Measurements from ENCODE around the gene SLC29A2. TPM values are rescaled to one million over a fixed set of nuclear protein-coding genes. Genes with fewer than 3 reads are reported as not detected.

The SLC29A2 gene
- total and polyA plus RNA-seq, 12 donors: 0.48 to 4.7 (median 1.3) TPM; not detected in 1

DNA sequence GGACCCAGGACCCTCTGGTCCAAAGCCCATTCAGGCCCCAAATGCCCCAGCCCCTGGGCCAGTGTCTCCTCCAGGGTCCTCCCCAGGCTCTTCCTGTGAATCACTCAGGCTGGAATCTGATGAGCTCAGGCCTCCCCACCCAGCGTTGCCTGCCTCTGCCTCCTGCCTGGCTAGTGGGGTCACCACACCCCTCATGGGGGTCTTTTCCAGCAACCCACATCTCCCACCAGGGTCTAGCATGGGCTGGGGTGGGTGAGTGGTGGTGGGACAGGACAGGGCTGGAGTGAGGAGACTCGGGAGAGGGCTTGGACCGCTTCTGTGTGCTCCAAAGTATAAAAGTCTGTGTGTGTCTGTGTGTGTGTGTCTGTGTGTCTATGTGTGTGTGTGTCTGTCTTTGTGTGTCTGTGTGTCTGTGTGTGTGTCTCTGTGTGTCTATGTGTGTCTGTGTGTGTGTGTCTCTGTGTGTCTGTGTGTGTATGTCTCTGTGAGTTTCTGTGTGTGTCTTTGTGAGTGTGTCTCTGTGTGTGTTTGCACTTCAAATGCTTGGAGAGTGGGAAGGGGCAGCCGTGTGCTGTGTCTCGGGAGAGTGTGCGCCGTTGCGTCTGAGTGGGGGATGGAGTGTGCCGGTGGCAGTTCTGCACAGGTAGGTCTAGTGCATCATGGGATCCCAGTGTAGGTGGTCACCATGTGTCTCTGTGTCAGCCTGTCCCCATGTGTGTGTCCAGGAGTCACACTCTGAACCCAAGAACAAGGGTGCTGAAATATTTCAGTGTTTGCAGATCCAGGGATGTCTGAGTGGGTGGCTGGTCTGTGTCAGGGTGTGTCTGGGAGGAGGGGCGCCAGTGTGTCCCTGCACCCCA lies 44.2 kb downstream of the SLC29A2 start:
- 68 to 84% (median 75%) methylated on average over 9 to 10 of the region's 10 CpGs for WGBS, 4 donors
- Histone ChIP-seq H3K27me3 (no peaks in the 10 kb centered on the region), H3K9me3 (replicated peaks in 1 of 3) (no peaks in the 10 kb centered on the region), H3K4me3 (no peak overlapping the region), H3K27ac (peak overlapping the region in 2 of 5 donors; percentile 57 to 73), H3K4me1 (replicated peaks in 1 of 2) (peaks cover 0 to 17% of the 10 kb centered on the region in 2 donors), H3K36me3 (replicated peaks in 1 of 2) (peaks cover 0 to 3% of the 10 kb centered on the region in 2 donors)
- TF ChIP-seq, protein P1, sequence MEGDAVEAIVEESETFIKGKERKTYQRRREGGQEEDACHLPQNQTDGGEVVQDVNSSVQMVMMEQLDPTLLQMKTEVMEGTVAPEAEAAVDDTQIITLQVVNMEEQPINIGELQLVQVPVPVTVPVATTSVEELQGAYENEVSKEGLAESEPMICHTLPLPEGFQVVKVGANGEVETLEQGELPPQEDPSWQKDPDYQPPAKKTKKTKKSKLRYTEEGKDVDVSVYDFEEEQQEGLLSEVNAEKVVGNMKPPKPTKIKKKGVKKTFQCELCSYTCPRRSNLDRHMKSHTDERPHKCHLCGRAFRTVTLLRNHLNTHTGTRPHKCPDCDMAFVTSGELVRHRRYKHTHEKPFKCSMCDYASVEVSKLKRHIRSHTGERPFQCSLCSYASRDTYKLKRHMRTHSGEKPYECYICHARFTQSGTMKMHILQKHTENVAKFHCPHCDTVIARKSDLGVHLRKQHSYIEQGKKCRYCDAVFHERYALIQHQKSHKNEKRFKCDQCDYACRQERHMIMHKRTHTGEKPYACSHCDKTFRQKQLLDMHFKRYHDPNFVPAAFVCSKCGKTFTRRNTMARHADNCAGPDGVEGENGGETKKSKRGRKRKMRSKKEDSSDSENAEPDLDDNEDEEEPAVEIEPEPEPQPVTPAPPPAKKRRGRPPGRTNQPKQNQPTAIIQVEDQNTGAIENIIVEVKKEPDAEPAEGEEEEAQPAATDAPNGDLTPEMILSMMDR (IDR thresholded peaks at IDR 0.05): no peak
- TF ChIP-seq POLR2A (IDR thresholded peaks at IDR 0.05): no peak
- DNase-seq: no peak
- intact Hi-C loops (cut with DNase I): no loop called here

DNA sequence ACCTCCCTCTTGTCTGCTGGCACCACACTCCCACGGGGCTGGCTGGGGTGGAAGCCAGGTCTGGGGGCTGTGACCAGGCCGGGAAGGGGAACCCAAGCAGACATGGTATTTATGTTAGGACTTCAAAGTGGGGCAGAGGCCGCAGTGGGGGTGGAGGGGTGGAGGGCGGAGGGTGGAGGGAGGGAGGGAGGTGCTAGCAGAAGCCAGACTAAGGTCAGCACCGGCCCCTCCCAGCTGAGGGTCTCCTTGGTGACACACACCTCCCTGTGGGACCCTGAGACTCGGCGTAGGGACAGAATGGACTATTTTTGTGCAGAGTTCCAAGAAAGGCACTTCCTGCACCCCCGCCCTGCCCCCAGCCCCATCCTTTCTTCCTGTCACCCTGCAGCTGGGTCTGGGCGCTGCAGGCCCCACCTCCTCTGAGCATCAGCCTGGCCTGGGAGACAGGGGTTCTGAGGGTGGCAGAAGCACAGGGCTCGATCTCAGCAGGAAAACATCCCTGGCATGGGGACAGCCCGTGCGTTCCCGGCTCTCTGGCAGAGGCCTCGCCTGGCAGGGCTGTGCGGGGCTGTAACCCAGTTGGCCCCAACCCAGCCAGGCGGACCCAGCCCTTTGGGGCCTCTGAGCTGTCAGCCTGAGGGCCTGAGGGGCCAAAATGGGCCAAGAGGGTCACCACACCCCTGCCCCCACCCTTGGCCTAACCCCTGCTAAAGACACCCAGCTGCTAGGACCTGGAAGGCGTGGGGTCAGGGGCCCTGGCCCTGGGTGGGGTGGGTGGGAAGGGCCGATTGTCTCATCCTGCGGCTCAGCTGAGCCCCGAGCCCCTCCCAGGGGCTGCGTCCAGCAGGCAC lies 45.1 kb downstream of the SLC29A2 start:
- Histone ChIP-seq H3K36me3 (replicated peaks in 1 of 2) (no peaks in the 10 kb centered on the region), H3K27me3 (no peaks in the 10 kb centered on the region), H3K9me3 (replicated peaks in 1 of 3) (no peaks in the 10 kb centered on the region), H3K27ac (peak overlapping the region in 2 of 5 donors; percentile 57 to 73), H3K4me1 (replicated peaks in 1 of 2) (peaks cover 0 to 17% of the 10 kb centered on the region in 2 donors), H3K4me3 (no peak overlapping the region)
- DNase-seq: peak in 1 of 7 donors; percentile 43
- intact Hi-C loops (cut with DNase I): no loop called here
- TF ChIP-seq, protein P1 (IDR thresholded peaks at IDR 0.05): no peak
- TF ChIP-seq POLR2A (IDR thresholded peaks at IDR 0.05): no peak
- WGBS, 4 donors: 49 to 63% (median 56%) methylated on average over 1 to 21 of the region's 21 CpGs

DNA sequence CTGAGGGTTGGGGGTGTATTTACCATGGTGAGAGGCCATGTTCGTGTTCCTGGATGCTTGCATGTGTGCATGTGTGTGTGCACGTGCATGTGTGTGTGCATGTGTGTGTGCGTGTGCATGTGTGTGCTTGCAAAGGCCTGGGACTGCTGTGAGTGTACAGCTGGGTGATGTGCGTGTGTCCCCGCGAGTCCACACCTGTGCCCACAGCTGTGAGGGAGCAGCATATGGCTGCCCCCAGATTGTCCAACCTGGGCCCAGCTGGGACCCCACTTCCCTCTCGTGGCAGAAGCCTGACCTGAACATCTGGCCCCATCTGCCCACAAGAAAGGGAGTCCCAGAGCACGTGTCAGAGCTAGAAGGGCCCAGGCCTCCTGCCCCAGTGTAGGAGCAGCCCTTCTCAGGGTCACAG lies 46.3 kb downstream of the SLC29A2 start:
- peaks cover 0 to 17% of the 10 kb centered on the region in 2 donors for H3K4me1 ChIP-seq (replicated peaks in 1 of 2)
- H3K9me3 ChIP-seq (replicated peaks in 1 of 3): no peaks in the 10 kb centered on the region
- no peaks in the 10 kb centered on the region for H3K36me3 ChIP-seq (replicated peaks in 1 of 2)
- DNase-seq: no peak
- 77 to 83% (median 81%) methylated on average over 6 to 8 of the region's 8 CpGs for WGBS, 4 donors
- H3K27me3 ChIP-seq: no peaks in the 10 kb centered on the region
- no peak overlapping the region for H3K4me3 ChIP-seq
- H3K27ac ChIP-seq: peak overlapping the region in 1 of 5 donors; percentile 31
- intact Hi-C loops (cut with DNase I): no loop called here
- no peak for TF ChIP-seq POLR2A (IDR thresholded peaks at IDR 0.05)
- TF ChIP-seq, protein P1 (IDR thresholded peaks at IDR 0.05): no peak

DNA sequence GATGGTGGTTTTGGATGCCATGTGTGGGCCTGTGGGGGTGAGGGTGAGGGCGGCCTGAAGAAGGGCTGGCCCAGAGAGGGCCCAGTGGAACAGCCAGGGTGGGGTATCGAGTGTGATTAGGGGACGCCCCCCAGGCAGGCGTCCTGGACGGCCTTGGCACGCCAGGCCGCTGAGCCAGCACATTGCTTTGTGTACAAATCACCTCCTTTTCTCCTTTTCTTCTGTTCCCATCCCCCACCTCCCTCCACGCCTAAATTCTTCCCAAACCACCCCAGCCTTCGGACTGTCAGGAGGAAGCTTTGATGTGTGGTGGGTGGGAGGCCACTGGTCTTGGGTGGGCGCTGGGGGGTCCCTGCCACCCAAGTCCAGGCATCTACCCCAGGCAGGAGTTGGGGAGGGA lies 46.9 kb downstream of the SLC29A2 start:
- peaks cover 0 to 17% of the 10 kb centered on the region in 2 donors for H3K4me1 ChIP-seq (replicated peaks in 1 of 2)
- intact Hi-C loops (cut with DNase I): no loop called here
- H3K4me3 ChIP-seq: no peak overlapping the region
- no peak for DNase-seq
- WGBS, 4 donors: 56 to 65% (median 61%) methylated on average over 10 of the region's 10 CpGs
- H3K36me3 ChIP-seq (replicated peaks in 1 of 2): no peaks in the 10 kb centered on the region
- no peaks in the 10 kb centered on the region for H3K27me3 ChIP-seq
- H3K27ac ChIP-seq: peak overlapping the region in 1 of 5 donors; percentile 31
- TF ChIP-seq, protein P1 (IDR thresholded peaks at IDR 0.05): no peak
- TF ChIP-seq POLR2A (IDR thresholded peaks at IDR 0.05): no peak
- no peaks in the 10 kb centered on the region for H3K9me3 ChIP-seq (replicated peaks in 1 of 3)
